Subcutaneous adipose tissue (tissue), 4 donors: ENCODE data around the gene SPDEF. TPM values are rescaled to one million over a fixed set of nuclear protein-coding genes. Genes with fewer than 3 reads are reported as not detected.

Experiments used
- total RNA-seq, 4 donors: library from RNA; depleted of rRNA; stranded (reverse); fragments of >200 nt; gene quantifications; one replicate each; pipeline ENCODE4 v1.1.0, GENCODE V29; 2016
- TF ChIP-seq, protein P1 (sequence below): fragments of 450-650 bp; IDR thresholded peaks from one replicate; pipeline ENCODE4 v1.5.1; 2016; ENCODE audit warnings: low read depth, mild to moderate bottlenecking, control low read depth, antibody characterized with exemption, moderate library complexity

SPDEF gene
- total RNA-seq, 4 donors from 2014 or later: 0.22 TPM; not detected in 3

DNA sequence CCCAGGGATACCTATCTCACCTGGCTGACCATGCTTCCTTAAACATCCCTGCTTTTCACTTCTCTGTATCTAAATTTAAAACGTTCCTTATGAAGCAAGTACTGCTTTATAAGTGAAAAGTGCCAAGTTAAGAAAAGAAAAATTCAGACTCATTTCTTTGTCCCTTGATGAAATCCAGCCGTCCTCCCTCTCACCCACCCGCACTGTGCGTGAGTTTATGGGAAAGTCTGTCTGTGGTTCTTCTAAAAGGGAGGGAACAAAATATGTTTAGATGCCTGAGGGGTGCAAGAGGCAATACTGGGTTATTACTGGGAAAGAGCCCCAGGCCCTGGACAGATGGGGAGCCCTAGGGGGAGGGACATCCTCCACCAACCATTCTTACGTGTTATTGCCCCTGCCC, 31.2 kb downstream of the SPDEF start:
- TF ChIP-seq, protein P1, sequence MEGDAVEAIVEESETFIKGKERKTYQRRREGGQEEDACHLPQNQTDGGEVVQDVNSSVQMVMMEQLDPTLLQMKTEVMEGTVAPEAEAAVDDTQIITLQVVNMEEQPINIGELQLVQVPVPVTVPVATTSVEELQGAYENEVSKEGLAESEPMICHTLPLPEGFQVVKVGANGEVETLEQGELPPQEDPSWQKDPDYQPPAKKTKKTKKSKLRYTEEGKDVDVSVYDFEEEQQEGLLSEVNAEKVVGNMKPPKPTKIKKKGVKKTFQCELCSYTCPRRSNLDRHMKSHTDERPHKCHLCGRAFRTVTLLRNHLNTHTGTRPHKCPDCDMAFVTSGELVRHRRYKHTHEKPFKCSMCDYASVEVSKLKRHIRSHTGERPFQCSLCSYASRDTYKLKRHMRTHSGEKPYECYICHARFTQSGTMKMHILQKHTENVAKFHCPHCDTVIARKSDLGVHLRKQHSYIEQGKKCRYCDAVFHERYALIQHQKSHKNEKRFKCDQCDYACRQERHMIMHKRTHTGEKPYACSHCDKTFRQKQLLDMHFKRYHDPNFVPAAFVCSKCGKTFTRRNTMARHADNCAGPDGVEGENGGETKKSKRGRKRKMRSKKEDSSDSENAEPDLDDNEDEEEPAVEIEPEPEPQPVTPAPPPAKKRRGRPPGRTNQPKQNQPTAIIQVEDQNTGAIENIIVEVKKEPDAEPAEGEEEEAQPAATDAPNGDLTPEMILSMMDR: no peak

DNA sequence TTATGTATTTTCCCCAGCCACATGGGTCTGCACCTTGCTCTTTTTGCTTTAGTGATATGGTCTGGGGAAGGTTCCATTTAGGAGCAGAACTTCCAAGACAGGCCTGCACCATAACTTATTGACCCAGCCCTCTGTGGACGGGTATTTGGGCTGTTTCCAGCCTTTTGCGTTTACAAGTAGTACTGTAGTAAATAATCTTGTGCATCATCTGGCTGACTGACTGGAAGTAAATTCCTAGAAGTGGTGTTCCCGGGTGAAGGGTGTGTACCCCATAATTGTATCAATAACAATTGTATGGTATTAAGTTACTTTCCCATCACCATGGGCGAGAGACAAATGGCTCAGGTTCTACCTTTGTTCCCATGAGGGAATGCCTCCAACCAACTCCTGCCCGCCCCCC, 31.6 kb downstream of the SPDEF start:
- TF ChIP-seq, protein P1: no peak

DNA sequence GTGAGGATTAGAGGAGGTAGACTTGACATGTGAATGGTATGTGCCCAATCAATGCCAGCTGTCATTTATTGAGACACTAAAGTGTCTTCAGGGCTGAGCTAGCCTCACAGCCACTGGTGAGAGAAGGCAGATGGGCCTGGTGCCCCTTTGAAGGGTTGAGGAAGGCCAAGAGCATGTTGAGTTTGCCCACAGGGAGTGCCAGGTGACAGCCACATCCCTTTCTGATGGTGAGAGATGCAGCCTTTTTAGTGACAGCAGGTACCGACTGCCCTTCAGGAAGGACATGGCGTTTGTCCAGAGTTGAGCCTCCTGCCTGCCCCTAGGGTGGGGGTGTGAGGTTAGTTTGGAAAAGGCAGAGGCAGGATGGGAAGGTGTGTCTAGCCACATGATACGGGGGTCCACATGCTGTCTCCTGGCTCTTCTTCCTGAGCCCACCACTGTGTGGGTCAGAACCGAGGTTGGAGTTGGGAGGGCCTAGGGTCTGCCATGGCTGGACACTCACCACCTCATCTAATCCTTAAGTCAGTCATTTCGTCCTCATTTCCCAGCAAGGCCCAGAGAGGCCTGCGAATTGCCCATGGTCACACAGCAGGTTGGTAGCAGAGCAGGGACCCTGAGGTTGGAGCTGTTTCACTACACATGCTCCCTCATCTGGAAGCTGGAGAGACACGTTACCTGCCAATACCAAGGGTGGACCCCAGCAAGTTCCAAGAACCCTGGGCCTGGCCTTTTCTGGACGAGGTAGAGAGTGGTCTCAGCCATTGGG, 32.5 kb downstream of the SPDEF start:
- TF ChIP-seq, protein P1: no peak

DNA sequence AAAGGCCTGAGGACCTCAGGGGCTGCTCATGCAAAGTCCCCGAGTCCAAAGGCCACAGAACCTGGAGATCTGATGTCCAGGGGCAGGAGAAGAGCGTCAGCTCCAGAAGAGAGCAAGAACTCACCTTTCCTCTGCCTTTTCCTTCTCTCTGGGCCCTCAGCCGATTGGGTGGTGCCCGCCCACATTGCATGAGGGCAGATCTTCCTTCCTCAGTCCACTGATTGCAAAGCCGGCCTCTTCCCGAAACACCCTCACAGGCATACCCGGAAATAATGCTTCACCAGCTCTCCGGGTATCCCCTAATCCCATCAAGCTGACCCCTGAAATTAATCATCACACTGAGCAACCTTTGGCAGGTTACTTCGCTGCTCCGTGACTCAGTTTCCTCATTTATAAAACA, 33.4 kb downstream of the SPDEF start:
- TF ChIP-seq, protein P1: no peak

DNA sequence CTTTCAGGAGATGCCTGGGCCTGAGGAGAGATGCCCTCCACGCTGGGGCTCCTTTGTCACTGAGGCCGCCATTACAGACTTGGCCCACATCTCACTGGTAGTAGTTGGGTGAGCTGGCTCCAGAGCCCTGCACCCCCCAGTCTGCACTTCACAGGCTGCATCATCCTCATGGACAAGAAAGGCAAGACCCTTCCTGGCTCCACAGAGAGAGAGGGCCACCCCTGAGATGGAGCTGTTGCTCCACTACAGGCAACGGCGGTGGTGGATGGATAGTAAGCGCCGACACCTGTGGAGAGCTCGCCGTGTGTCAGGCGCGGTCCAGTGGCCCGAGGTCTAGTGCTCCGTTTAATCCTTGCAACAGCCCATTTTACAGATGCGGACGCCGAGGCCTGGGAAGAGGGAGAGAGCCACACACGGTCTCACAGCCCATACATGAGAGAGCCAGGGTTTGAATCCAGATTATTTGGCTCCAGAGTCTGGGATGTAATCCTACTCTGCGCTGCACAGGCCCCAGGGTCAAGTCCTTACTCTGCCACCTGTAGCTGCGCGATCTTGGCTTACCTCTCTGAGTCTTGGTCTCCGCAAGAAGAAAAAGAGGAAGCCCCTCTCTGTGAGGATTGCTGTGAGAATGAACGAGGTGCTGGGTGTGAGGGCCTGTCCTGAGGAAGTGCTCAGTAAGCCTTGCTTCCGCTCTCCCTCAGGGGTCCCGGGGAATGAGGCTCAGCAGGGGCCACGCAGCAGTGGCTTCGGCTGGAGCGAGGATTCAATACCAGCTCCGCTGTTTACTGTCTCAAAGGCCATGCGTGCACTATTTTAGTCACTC, 34.5 kb downstream of the SPDEF start:
- TF ChIP-seq, protein P1: no peak

DNA sequence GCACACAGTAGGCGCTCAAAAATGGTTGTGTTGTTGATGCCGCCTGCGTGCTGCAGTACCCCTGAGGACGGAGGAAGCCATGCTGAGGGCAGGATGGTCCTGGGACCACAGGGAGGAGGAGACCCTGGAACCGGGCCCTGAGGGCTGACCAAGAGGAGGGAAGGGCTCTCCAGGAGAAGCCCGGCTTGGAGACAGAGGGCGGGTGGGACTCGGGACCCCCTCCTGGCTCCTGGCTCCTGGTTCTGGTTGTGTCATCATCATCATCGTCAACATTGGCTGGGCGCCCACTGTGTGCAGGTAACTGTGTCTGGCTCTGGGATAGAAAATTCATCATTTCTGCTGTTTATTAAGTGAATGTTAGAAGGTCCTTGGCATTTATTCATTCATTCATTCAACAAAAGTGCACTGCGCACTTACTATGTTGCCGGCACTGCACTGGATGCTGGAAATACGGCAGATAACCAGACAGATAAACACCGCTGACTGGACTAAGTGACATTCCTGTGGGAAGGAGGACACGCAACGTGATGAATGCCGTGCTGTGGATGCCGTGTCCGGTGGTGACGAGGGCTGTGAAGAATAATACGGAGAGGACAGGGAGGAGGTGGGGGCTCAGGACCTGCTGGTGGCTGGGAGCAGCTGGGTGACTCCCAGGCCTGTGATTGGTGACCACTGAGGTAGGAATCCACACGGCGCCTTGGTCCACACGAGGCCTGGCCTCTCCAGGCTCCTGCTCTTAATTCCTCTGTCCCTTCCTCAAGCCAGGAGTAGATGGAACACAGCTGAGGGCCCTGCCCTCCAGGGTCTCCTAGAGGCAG, 35.3 kb downstream of the SPDEF start:
- TF ChIP-seq, protein P1: no peak
